K562 (cell line): ENCODE results near the gene SART3. TPM values are rescaled to one million over a fixed set of nuclear protein-coding genes. Genes with fewer than 3 reads are reported as not detected.

Source experiments
- ATAC-seq: fragments of 200-7000 bp; cut with Tn5 transposase; 3 replicates; pipeline ENCODE4 v1.9.1; 2020; ENCODE audit warnings: moderate library complexity
- BruUV-seq: library from RNA; stranded (reverse); fragments of 400-500 nt; replicated peaks from 2 replicates; lab custom pipeline; 2021; lab: Mats Ljungman, UMichigan
- CTCF ChIA-PET: fragments of 300-600 bp; formaldehyde crosslinking; extraction: SDS; loops from one replicate; lab custom pipeline; 2021; ENCODE audit warnings: low intra/inter-chr PET ratio; lab: Yijun Ruan, JAX
- POLR2A ChIA-PET: fragments of 300-600, 350-650 bp; sonication (Branson Sonifier 250); formaldehyde crosslinking; extraction: SDS; loops from one replicate; lab custom pipeline; 2021; ENCODE audit warnings: antibody characterized with exemption, inconsistent platforms; lab: Yijun Ruan, JAX
- DNase-seq, 4 experiments: peaks; one replicate each; pipeline versions ENCODE4 v3.0.0 to v3.0.0-alpha.2; 2011 to 2018; ENCODE audit warnings: low spot score in 3 of 4, mixed read lengths in 3 of 4; ENCODE audit errors: extremely low read depth in 1 of 4
- FAIRE-seq: peaks from 2 replicates; lab custom pipeline; 2011; peaks lifted over from hg19 to GRCh38; lab: Jason Lieb, UNC
- H2AFZ ChIP-seq: 2 replicates; pipeline ENCODE4 v1.6.0; 2011; ENCODE audit warnings: low read depth, low read length, control low read depth, inconsistent platforms
- H3K27ac ChIP-seq: fragments of 200-600 bp; 3 replicates; pipeline ENCODE4 v1.8.0; 2011; ENCODE audit warnings: low read depth, mild to moderate bottlenecking, control low read depth, inconsistent platforms, low read length, moderate library complexity, mixed read lengths; ENCODE audit errors: extremely low read depth
- H3K27me3 ChIP-seq, 2 experiments: fragments of 300-600 bp in 1 of 2; 2 replicates in 1 of 2; 3 replicates in 1 of 2; pipeline versions ENCODE4 v1.6.0 to v1.8.0; 2011; ENCODE audit warnings: inconsistent platforms in 2 of 2, low read length in 2 of 2, mild to moderate bottlenecking in 1 of 2, mixed read lengths in 1 of 2, moderate library complexity in 1 of 2; ENCODE audit not compliant: control insufficient read depth in 2 of 2, insufficient read depth in 2 of 2
- H3K36me3 ChIP-seq: fragments of 300-600 bp; 3 replicates; pipeline ENCODE4 v1.8.0; 2011; ENCODE audit warnings: mild to moderate bottlenecking, low read length, inconsistent platforms; ENCODE audit not compliant: control insufficient read depth, insufficient read depth
- H3K4me1 ChIP-seq, 2 experiments: fragments of 200-600 bp in 1 of 2; replicated peaks in 1 of 2; 2 replicates in 1 of 2; 3 replicates in 1 of 2; pipeline versions ENCODE4 v1.5.1 to v1.8.0; 2011; ENCODE audit warnings: inconsistent platforms in 2 of 2, low read length in 2 of 2, mild to moderate bottlenecking in 1 of 2, mixed read lengths in 1 of 2, moderate library complexity in 1 of 2; ENCODE audit not compliant: control insufficient read depth in 2 of 2, insufficient read depth in 2 of 2
- H3K4me2 ChIP-seq: 2 replicates; pipeline ENCODE4 v1.6.1; 2011; ENCODE audit warnings: low read length, control low read depth, inconsistent platforms, mixed read lengths; ENCODE audit not compliant: insufficient read depth
- H3K4me3 ChIP-seq: fragments of 200-600 bp; sonication (generic), shearing (Covaris generic); 2 replicates; pipeline ENCODE4 v1.5.1; 2016; ENCODE audit warnings: control low read depth, inconsistent platforms
- H3K79me2 ChIP-seq: fragments of 200-600 bp; 3 replicates; pipeline ENCODE4 v1.8.0; 2011; ENCODE audit warnings: low read length, inconsistent platforms; ENCODE audit not compliant: control insufficient read depth, insufficient read depth
- H3K9ac ChIP-seq, 2 experiments: 2 replicates each; pipeline versions ENCODE4 v1.6.0 to v1.6.1; 2011; ENCODE audit warnings: low read depth in 2 of 2, low read length in 2 of 2, control low read depth in 1 of 2, inconsistent platforms in 1 of 2, mild to moderate bottlenecking in 1 of 2, mixed read lengths in 1 of 2; ENCODE audit not compliant: insufficient read depth in 1 of 2
- H3K9me1 ChIP-seq: one replicate; pipeline ENCODE4 v1.6.0; 2011; ENCODE audit warnings: inconsistent platforms, mild to moderate bottlenecking, low read length, moderate library complexity; ENCODE audit not compliant: control insufficient read depth, insufficient read depth
- H3K9me3 ChIP-seq: replicated peaks from 2 replicates; pipeline ENCODE4 v1.5.1; 2011; ENCODE audit warnings: low read depth, low read length, inconsistent platforms; ENCODE audit not compliant: control insufficient read depth, insufficient read depth
- H4K20me1 ChIP-seq: replicated peaks from 2 replicates; pipeline ENCODE4 v1.6.1; 2011; ENCODE audit warnings: low read length, inconsistent platforms, mixed read lengths; ENCODE audit not compliant: control insufficient read depth, insufficient read depth
- ATF1 ChIP-seq, 2 experiments: fragments of 450-650 bp in 1 of 2; IDR thresholded peaks; 2 replicates each; pipeline ENCODE4 v1.6.1; 2016; ENCODE audit warnings: missing compliant biosample characterization in 1 of 2, missing genetic modification characterization in 1 of 2
- HEY1 ChIP-seq: fragments of 250-450 bp; sonication (Bioruptor Pico); IDR thresholded peaks from 2 replicates; pipeline ENCODE4 v1.5.0; 2020; ENCODE audit warnings: mild to moderate bottlenecking, moderate library complexity, borderline replicate concordance
- L3MBTL2 ChIP-seq: fragments of 450-650 bp; IDR thresholded peaks from 2 replicates; pipeline ENCODE4 v1.6.1; 2016; ENCODE audit warnings: mild to moderate bottlenecking, moderate library complexity
- RBM25 ChIP-seq: fragments of 200-400 bp; formaldehyde crosslinking; IDR thresholded peaks from 2 replicates; pipeline ENCODE4 v1.6.1; 2018; ENCODE audit warnings: low read length, low read depth, moderate library complexity; ENCODE audit not compliant: severe bottlenecking
- SMARCA5 ChIP-seq: fragments of 450-650 bp; IDR thresholded peaks from 2 replicates; pipeline ENCODE4 v1.6.1; 2016
- ZNF79 ChIP-seq: fragments of 250-450 bp; sonication (Bioruptor Pico); IDR thresholded peaks from 2 replicates; pipeline ENCODE4 v1.4.0; 2020; ENCODE audit warnings: low read depth, mild to moderate bottlenecking, moderate library complexity
- WGBS: fragments of 100-300 bp; shearing (Covaris generic); methylation state at CpG from one replicate; pipeline ENCODE4 v1.1.6; 2016; ENCODE audit warnings: low coverage, mixed read lengths; ENCODE audit not compliant: insufficient coverage; ENCODE audit errors: missing lambda C conversion rate; 5-methylcytosine and 5-hydroxymethylcytosine counted together
- in situ Hi-C: fragments of 300-500 bp; cut with MboI; formaldehyde crosslinking; loops from 4 replicates; pipeline ENCODE4 v1.15.0; 2018; ENCODE audit warnings: inconsistent platforms, mixed read lengths
- intact Hi-C: fragments of 100-400 bp; cut with micrococcal nuclease; formaldehyde crosslinking; loops from 2 replicates; pipeline ENCODE4 v1.14.2; 2022
- polyA plus RNA-seq, 8 experiments: library from polyadenylated mRNA; depleted of rRNA in 4 of 8; stranded (reverse) in 5 of 8; unstranded in 3 of 8; fragments of >200 nt; fragmentation: Nextera tagmentation in 2 of 8; fragmentation: Illumina TruSeq in 1 of 8; extraction: Ambion mirVana in 2 of 8; extraction: Trizol in 1 of 8; gene quantifications; 2 replicates each; pipeline versions ENCODE4 v1.2.1 to v1.2.3, GENCODE V29; 2011 to 2014; ENCODE audit warnings: inconsistent platforms in 1 of 8, missing spikeins in 1 of 8
- total RNA-seq, 7 experiments: library from RNA; depleted of rRNA in 6 of 7; stranded (reverse); fragments of >200 nt in 6 of 7; fragmentation: Illumina TruSeq in 2 of 7; extraction: Trizol in 2 of 7; gene quantifications; 2 replicates each; pipeline versions ENCODE4 v1.2.1 to v1.2.3, GENCODE V29; 2011 to 2021; ENCODE audit warnings: low replicate concordance in 1 of 7

SART3 gene
- total and polyA plus RNA-seq, 9 of the 15 experiments (the other 6 are each of a cell fraction or from before 2014, with no cell fraction given) = 8.9 to 167 (median 56.7) TPM

DNA sequence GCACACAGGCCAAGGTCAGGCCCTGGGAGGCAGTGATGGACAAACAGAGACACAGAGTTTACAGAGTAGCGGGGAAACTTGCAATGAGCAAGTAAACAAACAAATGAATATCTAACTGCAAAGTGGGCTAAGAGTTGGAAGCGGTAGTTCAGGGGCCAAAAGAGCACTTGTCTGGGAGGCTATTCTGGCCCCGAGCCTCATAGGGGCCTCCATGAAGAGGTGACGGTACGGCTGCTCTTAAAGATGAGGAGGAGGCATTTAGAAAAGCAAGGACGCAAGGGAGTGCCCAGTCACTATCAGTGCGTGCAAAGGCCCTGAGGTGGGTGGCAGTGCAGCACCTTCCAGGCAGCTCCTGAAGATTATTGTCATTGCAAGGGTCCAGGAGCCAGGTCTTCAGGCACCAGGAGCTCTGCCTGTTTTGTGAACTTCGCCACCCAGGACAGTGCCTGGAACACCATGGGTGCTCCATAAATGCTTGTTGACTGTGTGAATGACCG, 41.3 kb upstream of the SART3 start:
- ChIA-PET POLR2A (no interaction called here), CTCF (no interaction called here)
- peak; percentile 85 for TF ChIP-seq RBM25
- peak; percentile 56; the same call in 1 of the 2 replicates for TF ChIP-seq SMARCA5
- no peak for TF ChIP-seq HEY1 (CRISPR knock-in tag)
- TF ChIP-seq ZNF79 (CRISPR knock-in tag) = peak; percentile 93
- DNase-seq = no peak
- no peak overlapping the region for H3K27ac ChIP-seq
- H3K27me3 ChIP-seq = no peaks in the 10 kb centered on the region
- no peak overlapping the region for H3K4me2 ChIP-seq
- no peaks in the 10 kb centered on the region for H3K79me2 ChIP-seq
- H3K4me1 ChIP-seq = peaks cover 0 to 6% of the 10 kb centered on the region in 2 experiments; a peak in 3 of 5 replicates
- no peak overlapping the region for H2AFZ ChIP-seq
- H3K9me3 ChIP-seq = no peaks in the 10 kb centered on the region
- intact Hi-C loops = no loop called here
- no peak overlapping the region for H3K4me3 ChIP-seq
- 46% methylated on average over 9 of the region's 9 CpGs for WGBS
- H3K36me3 ChIP-seq = no peaks in the 10 kb centered on the region
- FAIRE-seq = no peak
- H4K20me1 ChIP-seq = peaks cover 6% of the 10 kb centered on the region; the same call in 1 of the 2 replicates
- ATAC-seq = no peak
- BruUV-seq = no TSS peak
- H3K9me1 ChIP-seq = peaks cover 6% of the 10 kb centered on the region
- no peak overlapping the region for H3K9ac ChIP-seq
- in situ Hi-C loops = no loop called here

DNA sequence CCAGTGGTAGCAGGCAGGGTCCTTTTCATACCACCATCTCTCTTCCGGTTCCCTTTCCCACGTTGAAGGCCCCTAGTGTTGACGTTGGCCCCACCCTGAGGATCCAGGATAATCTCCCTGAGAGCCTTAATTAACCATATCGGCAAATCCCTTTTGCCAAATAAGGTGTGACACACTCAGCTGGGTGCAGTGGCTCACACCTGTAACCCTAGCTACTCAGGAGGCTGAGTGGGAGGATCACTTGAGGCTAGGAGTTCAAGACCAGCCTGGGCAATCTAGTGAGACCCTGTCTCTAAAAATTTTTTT, 39.7 kb upstream of the SART3 start:
- CTCF ChIA-PET = interaction anchor here (0.7 kb wide), 1 partner anchor 487 kb away, joined by 4 read pairs; no protein-coding TSS in a partner anchor
- no peaks in the 10 kb centered on the region for H3K79me2 ChIP-seq
- no peak for DNase-seq

More for the DNA sequence above, 39.7 kb upstream of the SART3 start:
- Histone ChIP-seq H3K9me1 (peaks cover 6% of the 10 kb centered on the region), H3K27me3 (no peaks in the 10 kb centered on the region), H2AFZ (no peak overlapping the region), H3K9ac (no peak overlapping the region), H3K4me1 (peaks cover 0 to 11% of the 10 kb centered on the region in 2 experiments; a peak in 3 of 5 replicates), H3K27ac (no peak overlapping the region), H4K20me1 (peaks cover 6% of the 10 kb centered on the region; the same call in 1 of the 2 replicates), H3K36me3 (no peaks in the 10 kb centered on the region), H3K4me3 (no peak overlapping the region), H3K9me3 (no peaks in the 10 kb centered on the region), H3K4me2 (no peak overlapping the region)
- TF ChIP-seq ATF1 (CRISPR knock-in tag; IDR thresholded peaks at IDR 0.05) (no peak), ATF1 (tag; IDR thresholded peaks at IDR 0.05) (no peak), L3MBTL2 (0 out of 2 replicates have a peak, but pooled peaks have one; percentile 0)
- POLR2A ChIA-PET = no interaction called here
- BruUV-seq = no TSS peak
- intact Hi-C loops (no loop called here), in situ Hi-C loops (no loop called here)
- ATAC-seq (no peak), FAIRE-seq (no peak)
- 15% methylated on average over 4 of the region's 4 CpGs for WGBS
